ENCODE data around the gene INMT.

DNA sequence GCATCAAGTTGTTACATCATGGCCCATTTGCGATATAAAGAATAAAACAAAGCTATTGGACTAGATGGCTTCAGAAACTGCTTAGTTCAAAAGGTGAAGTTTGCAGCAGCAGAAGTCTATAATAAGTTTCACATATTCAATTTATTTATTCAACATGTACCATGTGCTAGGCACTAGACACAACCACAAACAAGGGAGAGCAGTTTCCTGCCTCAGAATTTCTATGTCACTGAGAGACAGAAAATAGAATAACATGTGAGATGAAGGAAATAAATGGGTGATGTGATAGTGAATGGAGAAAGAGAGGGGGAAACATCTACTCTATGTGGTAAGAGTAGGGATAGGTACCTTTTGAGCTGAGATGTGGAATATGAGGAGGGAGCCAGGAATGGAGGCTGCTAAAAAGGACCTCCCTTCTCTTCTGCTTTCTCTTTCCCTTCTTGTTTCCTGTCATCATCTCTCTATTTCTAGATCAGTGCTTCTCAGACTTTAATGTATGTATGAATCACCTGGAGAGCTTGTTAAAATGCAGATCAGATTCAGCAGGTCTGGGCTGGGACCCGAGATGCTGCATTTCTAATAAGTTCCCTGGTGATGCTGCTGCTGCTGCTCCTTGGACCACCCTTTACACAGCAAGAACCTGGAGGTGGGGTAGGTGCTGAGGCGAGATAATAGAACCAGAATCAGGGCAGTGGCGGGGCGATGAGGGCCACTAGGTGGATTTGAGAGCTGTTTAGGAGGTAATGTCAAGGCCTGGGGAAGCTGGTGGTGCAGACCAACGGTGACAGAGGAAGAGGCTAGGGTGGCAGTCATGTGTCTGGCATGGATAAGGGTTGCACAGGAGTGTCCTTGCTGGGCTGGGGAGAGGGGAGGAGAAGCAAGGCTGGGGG is 13.7 kb upstream of the INMT start:
- TF ChIP-seq POLR2AphosphoS5 (IDR thresholded peaks at IDR 0.05; ENCODE audit: low read depth, low read length) (no peak), SIN3A (IDR thresholded peaks at IDR 0.05; ENCODE audit: borderline replicate concordance, insufficient read depth, low read length) (no peak), TAF1 (IDR thresholded peaks at IDR 0.05; ENCODE audit: borderline replicate concordance, insufficient read depth, low read length) (no peak), FOXP2 (optimal IDR thresholded peaks at IDR 0.05; ENCODE audit: borderline replicate concordance, extremely low read depth, extremely low read length, insufficient read depth) (no peak)
- TF ChIP-seq, protein P1, sequence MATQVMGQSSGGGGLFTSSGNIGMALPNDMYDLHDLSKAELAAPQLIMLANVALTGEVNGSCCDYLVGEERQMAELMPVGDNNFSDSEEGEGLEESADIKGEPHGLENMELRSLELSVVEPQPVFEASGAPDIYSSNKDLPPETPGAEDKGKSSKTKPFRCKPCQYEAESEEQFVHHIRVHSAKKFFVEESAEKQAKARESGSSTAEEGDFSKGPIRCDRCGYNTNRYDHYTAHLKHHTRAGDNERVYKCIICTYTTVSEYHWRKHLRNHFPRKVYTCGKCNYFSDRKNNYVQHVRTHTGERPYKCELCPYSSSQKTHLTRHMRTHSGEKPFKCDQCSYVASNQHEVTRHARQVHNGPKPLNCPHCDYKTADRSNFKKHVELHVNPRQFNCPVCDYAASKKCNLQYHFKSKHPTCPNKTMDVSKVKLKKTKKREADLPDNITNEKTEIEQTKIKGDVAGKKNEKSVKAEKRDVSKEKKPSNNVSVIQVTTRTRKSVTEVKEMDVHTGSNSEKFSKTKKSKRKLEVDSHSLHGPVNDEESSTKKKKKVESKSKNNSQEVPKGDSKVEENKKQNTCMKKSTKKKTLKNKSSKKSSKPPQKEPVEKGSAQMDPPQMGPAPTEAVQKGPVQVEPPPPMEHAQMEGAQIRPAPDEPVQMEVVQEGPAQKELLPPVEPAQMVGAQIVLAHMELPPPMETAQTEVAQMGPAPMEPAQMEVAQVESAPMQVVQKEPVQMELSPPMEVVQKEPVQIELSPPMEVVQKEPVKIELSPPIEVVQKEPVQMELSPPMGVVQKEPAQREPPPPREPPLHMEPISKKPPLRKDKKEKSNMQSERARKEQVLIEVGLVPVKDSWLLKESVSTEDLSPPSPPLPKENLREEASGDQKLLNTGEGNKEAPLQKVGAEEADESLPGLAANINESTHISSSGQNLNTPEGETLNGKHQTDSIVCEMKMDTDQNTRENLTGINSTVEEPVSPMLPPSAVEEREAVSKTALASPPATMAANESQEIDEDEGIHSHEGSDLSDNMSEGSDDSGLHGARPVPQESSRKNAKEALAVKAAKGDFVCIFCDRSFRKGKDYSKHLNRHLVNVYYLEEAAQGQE (IDR thresholded peaks at IDR 0.05; ENCODE audit: insufficient read depth in 1 of 2, low read depth in 2 of 2, low read length in 2 of 2) = no peak
